SK-N-MC (cell line): ENCODE data around the gene VWA7.

Source experiments
- EZH2 ChIP-seq: fragments of 200-600 bp; sonication (generic); IDR thresholded peaks from one replicate; pipeline ENCODE4 v1.6.1; 2017; ENCODE audit warnings: antibody characterized with exemption
- FOXP2 ChIP-seq: optimal IDR thresholded peaks from 2 replicates; pipeline ENCODE3; 2011; ENCODE audit warnings: mild to moderate bottlenecking, moderate library complexity; ENCODE audit not compliant: insufficient read depth; ENCODE audit errors: extremely low read length, control extremely low read depth

- TF ChIP-seq FOXP2, result no peak
- no peak for TF ChIP-seq EZH2
Observed at GRCh38 chr6:31781244-31782125, 4.4 kb upstream of the VWA7 start.
